Ecto neural progenitor cell (in vitro differentiated cells): ENCODE results near the gene MTFR2.
"Not testable (repeated sequence)": the region's sequence is repeated elsewhere in the genome, so short reads cannot be mapped to it uniquely, and the experiment has no call there.

Experiments
- DNase-seq: peaks from one replicate; pipeline ENCODE4 v3.0.0-alpha.2; 2018; ENCODE audit warnings: low spot score

Gene MTFR2

DNA sequence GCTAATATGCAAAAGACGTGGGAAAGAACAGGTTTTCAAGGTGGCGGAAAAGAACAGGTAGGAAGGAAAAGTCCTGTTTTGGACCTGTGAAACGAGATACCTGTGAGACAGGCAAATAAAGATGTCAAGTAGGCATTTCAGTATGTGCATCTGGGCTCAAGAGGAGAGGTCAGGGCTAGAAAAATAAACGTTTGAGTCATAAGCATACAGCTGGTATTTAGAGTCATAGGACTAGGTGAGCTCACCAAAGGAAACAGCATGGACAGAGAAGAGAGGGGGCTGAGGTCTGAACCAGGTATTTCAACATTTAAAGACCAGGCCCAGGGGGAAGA is 14.9 kb downstream of the MTFR2 start:
- DNase-seq, result no peak

DNA sequence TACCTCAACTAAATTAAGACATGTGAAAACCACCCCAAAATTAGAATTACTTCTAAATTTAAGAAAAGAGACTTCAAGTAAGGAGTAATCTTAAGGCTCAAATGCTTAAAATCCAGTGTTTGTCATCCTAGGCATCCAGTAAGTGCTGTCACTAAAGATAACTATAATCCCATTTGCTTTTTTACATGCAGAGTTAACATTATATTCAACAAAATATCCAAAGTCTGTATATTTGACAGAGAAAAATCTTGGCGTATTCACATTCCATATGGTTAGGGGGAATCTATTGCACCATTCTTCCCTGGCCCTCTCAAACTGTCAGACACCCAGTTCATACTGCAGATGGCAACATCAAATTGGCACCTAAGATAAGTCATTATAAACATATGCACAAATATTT is 17.4 kb downstream of the MTFR2 start:
- DNase-seq, result no peak

DNA sequence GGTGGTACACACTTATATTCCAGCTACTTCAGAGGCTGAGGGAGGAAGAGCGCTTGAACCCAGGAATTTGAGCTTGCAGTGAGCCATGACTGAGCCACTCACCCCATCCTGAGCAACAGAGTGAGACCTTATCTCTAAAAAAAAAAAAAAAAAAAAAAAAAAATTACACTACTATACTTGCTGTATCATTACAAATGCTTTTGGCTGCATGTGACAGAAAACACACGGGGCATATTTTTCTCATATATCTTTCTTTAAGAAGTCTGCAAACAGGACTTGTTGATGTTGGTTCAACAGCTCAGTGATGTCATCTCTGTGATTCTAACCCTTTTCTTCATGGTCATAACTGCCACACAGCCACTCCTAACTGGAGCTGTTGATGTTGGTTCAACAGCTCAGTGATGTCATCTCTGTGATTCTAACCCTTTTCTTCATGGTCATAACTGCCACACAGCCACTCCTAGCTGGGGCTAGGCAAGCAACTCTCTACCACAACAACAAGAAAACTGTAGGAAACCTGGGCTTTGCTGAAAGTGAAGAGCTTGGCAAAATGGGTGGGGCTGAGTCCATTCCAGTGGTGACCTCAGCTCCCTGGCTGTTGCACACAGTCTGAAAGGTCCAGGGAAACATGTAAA is 19.8 kb downstream of the MTFR2 start:
- DNase-seq, result no peak

DNA sequence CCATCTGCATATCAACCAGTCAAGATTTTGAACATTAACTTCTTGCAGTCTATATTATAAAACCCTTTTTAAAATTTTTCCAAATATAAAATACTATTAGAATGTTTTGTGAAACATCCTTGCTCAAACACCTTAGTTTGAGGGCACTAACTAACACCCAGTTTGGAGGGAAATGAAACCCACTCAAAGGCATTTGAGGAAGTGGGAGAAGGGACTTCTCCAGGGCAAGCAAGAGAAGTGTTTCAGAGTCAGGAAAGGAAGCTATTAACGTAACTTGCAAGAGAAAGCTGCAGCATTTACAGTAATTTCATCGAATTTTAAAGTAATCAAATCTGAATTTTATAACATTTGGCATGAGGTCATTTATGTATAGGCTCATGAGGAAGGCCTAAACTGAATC is 21.3 kb downstream of the MTFR2 start:
- no peak for DNase-seq

DNA sequence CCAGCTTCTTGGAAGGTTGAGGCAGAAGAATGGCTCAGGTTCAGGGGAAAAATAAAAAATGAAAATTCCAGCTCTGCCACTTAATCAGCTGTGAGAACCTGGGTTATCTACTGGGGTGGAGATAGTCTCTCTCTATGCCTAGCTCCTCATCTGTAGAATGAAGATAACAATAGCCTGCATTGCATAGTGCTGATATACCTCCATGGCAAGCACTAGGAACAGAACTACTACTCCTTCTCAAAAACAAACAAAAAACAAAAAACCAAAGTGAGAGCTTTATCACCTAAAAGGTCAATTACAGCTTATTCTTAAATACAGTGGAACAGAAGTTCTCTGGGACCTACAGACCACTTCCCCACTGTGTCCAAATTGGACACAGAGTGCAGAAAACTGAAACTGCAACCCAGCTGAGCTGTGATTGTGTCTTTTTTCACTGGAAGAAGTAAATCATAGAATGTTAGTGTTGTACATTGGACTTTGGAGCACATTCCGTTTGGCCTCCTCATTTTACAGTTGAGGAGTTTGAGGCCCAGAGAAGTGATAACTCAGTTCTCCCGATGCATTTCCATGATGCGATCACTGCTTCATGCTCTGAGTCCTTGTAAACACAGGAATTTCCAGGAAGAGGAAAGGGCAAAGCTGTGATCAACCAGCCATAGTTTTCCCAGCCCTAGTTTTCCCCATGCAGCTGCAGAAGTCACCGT is 23.3 kb downstream of the MTFR2 start:
- DNase-seq, result no peak

DNA sequence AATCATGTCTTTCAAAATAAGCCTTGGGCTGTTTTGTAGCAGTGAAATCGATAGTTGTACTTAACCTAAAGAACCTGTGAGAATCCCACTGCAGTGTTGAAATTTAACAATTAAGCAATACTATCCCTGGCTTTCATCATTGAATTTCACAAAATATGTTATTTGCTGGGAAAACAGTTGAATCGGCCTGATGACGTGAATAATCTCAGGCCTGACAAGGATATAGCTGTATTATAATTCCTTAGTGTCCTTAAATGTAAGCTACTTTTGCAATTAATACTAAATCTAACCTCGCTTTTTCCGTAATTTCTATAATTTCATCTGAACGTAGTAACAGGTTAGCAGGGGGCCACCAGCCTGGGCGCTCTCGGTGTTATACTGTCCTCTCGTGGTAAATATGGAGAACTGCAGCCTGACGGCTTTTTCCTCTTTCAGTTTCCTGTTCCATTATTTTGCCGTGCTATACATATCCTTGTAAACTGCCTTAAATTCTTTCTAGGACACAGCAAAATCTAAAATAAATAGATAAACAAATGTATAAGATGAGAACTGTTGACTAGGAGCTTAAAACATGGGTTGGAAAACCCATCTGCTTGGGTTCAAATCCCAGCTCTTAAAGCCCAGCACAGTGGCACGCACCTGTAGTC is 24.0 kb downstream of the MTFR2 start:
- DNase-seq, result peak; percentile 53

DNA sequence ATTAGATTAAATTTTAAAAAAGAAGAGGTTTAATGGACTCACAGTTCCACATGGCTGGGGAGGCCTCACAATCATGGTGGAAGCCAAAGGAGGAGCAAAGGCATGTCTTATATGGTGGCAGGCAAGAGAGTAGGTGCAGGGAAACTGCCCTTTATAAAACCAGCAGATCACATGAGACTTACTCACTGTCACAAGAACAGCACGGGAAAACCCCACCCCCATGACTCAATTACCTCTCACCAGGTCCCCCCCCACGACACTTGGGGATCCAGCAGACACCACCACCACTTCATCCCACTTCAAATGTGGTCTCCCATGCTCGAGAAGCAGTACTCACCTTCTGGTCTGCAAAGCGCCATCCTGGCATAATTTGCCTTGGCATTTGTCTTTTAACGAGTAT is 24.6 kb downstream of the MTFR2 start:
- DNase-seq, result no peak

DNA sequence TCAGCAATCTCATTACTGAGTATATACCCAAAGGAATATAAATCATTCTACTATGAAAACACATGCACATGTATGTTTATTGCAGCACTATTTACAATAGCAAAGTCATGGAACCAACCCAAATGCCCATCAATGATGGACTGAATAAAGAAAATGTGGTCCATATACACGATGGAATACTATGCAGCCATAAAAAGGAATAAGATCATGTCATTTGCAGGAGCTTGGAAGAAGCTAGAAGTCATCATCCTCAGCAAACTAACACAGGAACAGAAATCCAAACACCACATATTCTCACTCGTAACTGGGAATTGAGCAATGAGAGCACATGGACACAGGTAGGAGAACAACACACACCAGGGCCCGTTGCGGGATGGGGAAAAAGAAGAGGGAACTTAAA is 25.1 kb downstream of the MTFR2 start:
- not testable (repeated sequence) for DNase-seq

DNA sequence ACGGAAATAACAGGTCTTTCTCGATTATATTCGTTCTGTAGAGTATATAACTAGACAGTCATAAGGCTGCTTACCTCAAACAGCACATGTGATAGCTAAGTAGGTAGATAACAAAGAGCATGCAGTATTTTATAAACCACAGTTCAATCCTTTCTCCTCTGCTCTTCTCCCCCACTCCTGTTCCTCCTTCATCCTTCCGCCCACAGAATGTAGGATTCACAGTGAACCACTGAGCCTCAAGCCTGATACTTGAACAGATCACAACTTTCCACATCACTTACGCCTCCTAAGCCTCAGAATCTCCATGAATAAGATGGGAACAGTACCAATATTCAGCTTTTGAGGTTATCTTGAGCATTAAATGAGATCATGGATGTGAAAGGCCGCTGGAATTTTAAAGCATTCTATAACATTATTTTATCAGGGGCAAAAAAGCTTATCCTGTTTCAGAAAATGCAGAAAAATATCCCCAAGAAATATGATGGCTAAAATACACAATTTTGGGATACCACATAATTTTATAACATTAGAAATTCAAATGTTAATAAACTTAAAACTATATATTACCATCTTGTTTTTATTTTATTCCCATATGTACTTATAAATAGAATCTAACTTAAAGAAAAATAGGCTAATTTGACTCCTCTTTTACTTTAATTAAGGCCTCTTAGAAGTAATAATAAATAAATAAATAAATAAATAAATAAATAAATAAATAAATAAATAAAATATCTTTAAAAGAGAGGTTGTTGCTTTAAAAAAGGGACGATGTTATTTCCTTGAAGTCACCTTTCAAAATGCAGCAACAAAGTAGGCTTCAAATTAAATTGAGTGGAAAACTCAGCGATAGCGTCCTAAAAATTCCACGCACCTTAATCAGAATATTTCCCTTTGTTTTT is 33.4 kb downstream of the MTFR2 start:
- DNase-seq, result no peak

DNA sequence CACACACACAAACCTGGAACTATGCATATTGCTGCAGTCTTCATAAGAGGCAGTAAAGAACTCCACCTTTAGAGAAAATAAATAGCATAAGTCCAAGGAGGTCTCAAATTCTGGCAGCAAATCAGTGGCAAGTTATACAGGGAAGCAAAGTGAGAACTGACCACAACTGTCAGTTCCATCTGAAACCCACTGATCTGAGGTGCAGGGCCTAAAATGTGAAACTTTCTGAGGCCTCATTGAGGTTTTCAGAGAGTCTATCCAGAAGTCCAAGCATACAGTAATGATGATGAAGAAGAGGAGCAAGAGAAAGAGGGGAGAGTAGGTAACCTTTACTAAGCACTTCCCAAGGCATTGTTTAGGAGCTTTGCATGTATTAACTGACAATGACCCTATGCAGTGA is 36.3 kb downstream of the MTFR2 start:
- no peak for DNase-seq

DNA sequence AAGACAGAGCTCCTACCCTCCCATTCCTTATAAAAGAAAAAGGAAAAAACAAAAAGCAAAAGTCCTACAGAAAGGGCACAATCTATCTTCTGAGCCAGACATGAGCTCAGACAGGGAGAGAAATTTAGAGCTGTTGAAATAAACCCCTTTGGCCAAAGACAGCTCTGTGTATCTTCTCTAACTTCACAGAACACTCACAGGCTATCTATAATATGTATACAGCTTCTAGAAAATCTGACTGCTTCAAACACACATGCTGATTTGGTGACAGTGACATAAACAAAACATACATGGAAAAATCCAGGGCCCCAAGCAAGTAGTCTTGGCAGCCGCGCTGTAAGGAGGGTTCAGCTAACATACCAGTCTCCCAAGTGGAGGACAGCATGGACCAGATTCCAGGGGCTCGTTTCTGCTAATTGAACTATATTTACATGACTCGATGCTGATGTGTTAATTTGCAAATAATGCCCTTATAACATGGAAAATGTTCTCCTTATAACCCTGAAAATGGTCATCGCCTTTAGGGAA is 37.0 kb downstream of the MTFR2 start:
- no peak for DNase-seq

DNA sequence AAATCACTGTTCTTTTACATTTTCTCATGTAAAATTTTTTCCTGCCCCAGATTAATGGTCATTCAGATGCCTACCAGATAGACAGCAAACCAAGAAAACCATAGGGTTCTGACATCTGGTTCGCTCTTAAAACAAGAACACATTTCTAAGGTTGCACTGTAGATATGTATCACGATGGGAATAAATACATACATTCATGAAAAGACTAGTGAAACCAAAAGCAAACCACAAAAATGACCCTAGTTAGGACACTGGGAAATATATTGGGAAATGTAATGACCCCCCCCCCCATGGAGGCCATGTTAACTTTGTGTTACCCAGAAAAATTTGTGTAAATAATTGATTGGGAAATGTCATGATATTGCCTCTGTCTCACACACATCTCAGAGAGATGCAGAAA is 37.5 kb downstream of the MTFR2 start:
- DNase-seq, result no peak

DNA sequence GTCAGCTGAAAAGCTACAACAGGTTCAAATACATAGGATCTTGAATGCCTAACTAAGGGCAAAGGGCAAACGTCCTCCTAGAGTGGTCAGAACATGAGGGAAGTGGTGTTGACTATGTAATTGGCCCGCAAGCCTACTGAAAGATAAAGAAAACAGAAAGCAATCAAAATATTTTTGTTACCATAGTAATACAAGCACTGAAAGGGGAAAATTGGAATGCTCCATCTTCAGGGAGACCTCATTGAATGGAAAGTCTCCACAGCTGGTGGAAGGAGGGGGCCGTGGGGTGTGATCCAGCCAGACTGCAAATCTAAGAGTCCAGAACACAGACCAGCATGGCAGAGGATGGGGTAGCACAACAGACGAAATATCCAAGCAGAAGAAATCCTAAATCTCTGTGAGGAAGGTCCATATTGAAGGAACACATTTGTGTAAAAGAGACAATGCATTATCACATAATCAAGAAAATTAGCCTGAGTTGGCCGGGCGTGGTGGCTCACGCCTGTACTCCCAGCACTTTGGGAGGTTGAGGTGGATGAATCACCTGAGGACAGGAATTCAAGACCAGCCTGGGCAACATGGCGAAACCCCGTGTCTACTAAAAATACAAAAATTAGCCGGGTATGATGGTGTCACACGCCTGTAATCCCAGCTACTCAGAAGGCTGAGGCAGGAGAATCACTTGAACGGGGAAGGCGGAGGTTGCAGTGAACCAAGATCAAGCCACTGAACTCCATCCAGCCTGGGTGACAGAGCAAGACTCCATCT is 39.5 kb downstream of the MTFR2 start:
- DNase-seq, result no peak

DNA sequence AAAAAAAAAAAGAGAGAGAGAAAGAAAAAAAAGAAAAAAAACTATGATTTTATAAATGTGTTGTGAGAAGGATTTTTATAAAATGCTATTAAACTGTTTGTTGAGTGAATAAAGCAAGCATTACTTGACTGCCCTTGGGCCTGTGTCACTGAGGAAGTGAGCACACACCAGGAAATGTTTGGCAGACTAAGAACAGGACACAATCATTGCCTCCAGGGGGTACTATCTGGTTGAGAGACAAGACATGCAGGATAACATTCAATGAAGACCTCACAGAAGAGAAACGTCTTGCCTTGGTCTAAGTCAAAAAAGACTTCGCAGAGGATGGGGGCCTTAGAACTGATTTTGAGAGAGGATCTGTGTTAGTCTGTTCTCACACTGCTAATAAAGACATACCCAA is 40.6 kb downstream of the MTFR2 start:
- no peak for DNase-seq

DNA sequence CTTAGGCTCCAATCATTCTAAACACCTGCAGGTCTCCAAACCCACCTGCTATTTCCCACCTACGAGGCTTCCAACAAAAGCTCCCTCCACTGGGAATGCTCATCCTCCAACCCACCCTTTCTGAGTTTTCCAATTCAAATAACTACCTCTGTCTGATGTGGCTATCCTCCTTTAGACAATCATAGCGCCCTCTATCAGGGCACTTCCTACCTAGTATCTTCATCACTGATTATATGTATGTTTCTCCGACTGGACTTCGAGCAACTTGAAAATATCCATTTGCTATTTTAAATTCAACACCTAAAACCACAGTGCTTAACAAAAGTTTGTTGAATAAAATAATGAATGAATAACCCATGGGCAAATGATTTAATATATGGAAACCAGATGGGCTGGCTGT is 41.3 kb downstream of the MTFR2 start:
- DNase-seq, result no peak

DNA sequence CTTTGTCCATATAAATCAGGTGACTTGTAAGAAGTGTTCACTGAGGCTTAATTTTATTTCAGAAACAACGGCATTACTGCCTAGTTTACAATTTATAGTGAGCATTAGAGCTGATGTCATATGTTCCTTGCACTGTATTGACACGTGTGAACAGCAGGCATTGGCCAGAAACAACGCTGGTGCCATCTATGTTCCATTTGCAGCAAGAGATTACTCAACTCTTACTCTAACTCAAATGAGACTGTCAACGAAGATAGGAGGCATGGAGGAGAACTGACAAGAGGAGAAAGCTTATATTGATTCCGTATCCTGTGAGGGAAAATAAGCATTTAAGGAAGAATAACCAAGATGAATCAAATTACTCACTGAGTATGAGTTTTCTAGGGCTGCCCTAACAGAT is 48.4 kb downstream of the MTFR2 start:
- DNase-seq, result no peak

DNA sequence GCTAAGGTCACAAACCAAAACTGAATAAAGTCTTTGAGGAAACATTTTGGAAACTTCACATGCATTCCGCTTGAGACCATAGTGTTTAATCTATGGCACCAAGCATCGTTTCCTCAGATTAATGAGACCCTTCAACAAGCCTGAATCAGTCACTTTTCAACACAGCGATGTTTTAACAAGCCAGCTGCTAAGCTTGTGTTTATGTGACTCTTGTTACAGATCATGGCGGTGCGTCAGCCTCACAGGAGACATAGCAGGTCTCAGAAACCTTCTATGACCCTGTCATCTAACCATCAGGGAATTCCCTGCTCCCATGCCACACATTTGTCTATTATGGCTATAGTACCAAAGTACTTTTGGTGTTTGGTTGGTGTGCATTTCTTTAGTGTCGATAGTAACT is 57.2 kb downstream of the MTFR2 start:
- no peak for DNase-seq

DNA sequence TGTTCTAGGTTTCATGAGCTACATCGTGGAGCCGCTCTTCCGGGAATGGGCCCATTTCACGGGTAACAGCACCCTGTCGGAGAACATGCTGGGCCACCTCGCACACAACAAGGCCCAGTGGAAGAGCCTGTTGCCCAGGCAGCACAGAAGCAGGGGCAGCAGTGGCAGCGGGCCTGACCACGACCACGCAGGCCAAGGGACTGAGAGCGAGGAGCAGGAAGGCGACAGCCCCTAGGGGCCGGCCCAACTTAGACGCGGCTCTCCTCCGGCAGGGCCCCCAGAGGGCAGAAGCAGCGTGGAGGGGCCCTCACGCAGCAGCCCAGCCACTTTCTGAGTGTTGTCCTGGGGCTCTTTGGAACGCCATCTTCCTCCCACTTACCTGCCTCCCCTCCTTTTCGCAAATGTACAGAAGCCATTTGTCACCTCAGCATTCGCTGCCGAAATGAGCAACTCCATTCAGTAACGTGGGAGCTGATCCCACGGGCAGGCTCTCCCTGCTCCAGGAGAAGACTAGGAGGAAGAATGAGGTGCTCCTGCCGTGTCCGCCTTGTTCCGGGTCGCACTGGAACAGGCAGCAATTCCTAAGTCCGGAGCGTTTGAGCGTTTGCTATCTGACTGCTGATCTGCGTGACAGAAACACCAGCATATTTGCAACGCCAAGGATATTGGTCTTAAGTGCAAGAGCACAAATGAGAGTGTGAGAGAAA is 58.4 kb downstream of the MTFR2 start:
- no peak for DNase-seq

DNA sequence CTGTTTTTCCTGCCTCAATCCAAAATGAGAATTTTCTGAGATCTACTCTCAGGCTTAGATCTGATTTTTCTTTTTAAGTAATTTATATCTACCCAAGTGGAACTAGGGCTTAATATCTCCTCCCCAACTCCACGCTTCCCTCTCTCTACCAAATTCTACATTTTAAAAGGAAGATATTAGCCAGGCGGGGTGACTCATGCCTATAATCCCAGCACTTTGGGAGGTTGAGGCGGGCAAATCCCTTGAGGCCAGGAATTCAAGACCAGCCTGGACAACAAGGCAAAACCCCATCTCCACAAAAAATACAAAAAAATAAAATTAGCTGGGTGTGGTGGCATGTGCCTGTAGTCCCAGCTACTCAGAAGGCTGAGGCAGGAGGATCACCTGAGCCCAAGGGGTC is 61.0 kb downstream of the MTFR2 start:
- no peak for DNase-seq

DNA sequence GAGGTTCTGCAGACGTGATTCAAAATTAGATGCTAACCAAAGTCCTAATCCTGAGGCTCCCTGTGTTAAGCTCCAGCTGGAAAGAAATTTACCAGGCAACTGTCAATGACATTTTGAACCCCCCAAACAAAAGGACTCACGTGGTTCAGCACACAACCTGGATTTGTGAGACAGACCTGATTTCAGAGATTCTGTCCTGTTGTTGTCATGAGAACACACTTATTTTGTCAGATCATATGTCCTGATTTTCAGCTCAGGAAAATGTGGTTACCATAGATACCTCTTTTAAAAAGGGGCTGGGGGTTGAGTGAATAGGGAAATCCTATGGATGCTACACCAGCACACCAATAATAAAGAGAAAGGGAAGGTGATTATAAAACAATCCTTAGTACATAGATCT is 61.6 kb downstream of the MTFR2 start:
- no peak for DNase-seq

DNA sequence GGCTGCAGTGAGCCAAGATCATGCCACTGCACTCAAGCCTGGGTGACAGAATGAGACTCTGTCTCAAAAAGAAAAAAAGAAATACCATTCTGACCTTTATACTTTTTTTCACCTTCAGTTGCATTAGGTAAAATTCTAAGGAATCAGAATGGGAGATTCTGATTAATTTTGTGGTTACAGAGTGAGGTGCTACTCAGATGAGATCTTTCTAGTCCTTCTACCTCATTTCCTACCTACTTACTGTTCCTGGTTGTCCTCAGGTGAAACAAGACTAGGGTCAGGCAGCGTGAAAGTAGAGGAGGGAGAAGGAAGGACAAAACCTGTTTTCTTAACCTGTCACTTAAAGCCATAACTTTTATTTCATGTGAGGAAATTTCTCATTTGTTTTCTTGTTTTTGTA is 63.7 kb downstream of the MTFR2 start:
- no peak for DNase-seq
